22Rv1 (cell line): ENCODE results near the gene RER1.
A peak's percentile ranks its signal among the peaks of the same experiment; 100 is the strongest.

ENCODE experiments used
- CTCF ChIP-seq: fragments of 450-650 bp; IDR thresholded peaks from 2 replicates; pipeline ENCODE4 v1.5.1; 2017; ENCODE audit warnings: mild to moderate bottlenecking
- ZFX ChIP-seq: fragments of 450-650 bp; IDR thresholded peaks from 2 replicates; pipeline ENCODE4 v1.6.1; 2017; ENCODE audit warnings: antibody characterized with exemption, borderline replicate concordance

GRCh38 chr1:2429780-2430591 lies 38.3 kb downstream of the RER1 start:
- peak; percentile 45 for TF ChIP-seq CTCF
- TF ChIP-seq ZFX: no peak
